HG02885 (cell line): ENCODE data around the gene TMEM94.

Experiments used
- ATAC-seq: cut with Tn5 transposase; IDR thresholded peaks from one replicate; pipeline ENCODE4 v1.9.1; 2021; ENCODE audit warnings: mild to moderate bottlenecking; ENCODE audit not compliant: unreplicated experiment, poor library complexity

The TMEM94 gene

DNA sequence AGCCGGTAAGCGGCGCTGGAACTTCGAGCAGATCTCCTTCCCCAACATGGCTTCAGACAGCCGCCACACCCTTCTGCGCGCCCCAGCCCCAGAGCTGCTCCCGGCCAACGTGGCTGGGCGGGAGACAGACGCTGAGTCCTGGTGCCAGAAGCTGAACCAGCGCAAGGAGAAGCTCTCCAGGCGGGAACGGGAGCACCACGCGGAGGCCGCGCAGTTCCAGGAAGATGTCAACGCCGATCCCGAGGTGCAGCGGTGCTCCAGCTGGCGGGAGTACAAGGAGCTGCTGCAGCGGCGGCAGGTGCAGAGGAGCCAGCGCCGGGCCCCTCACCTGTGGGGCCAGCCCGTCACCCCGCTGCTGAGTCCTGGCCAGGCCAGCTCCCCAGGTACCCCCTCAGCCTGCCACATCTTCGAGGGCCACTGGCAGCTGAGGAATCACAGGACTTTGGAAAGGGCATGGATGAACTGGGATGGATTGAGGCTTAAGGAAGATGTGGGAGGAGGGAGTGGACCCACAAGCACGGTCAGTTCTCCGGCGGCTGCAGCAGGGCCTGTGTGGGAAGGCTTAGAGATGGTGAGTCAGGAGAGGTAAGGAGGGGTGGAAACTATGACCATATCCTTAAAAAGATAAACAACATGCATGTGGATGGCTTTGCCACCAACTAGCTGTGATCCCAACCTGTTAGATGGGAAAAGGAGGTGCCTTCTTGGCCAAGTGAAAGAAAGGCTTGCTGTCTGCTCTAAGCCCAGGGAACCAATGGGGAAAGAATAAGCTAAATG lies 65.7 kb downstream of the TMEM94 start:
- ATAC-seq: no peak

DNA sequence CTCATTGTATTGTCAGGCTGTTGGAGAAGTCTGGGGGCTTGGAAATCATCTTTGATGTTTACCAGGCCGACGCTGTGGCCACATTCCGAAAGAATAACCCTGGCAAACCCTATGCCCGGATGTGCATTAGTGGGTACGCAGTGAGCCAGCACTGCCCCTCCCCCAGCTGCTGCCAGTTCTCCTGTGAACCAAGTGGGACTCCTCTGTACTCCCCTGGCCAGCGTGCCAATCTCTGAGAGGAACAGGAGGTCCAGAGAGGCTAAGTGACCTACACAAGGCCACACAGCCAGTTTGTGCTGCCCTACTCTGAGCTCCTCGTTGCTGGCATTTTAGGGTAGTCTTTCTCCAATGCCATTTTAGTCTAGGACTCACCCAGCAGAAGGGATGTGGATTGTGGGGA lies 67.2 kb downstream of the TMEM94 start:
- no peak for ATAC-seq

DNA sequence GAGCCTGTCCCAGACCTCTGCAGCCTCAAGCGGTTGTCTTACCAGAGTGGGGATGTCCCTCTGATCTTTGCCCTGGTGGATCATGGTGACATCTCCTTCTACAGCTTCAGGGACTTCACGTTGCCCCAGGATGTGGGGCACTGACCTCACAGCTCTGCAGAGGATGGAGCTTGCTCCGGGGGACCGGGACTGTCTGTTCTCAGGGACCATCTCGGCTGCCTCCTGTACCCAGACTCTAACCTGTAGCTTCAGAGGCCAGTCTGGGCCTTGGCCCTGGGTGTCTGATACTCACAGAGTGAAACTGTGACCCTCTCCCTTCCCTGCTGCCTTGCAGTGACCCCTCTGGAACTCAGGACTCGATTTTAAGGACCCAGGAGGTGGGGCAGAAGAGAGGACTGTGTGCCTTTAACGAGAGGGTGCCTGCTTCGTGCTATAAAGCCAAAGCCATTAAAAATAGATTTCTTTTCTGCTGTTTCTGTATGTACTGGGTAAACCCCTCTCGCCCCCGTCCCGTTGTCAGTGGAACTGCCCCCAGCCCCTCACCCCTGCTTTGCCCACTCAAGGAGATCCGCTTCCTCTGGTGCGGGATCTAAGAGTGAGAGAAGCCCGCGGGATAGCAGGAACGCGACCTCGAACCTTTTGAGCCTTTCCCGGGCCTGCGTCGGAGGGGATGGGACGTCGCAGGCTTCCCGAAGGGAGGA lies 68.0 kb downstream of the TMEM94 start:
- ATAC-seq: no peak

DNA sequence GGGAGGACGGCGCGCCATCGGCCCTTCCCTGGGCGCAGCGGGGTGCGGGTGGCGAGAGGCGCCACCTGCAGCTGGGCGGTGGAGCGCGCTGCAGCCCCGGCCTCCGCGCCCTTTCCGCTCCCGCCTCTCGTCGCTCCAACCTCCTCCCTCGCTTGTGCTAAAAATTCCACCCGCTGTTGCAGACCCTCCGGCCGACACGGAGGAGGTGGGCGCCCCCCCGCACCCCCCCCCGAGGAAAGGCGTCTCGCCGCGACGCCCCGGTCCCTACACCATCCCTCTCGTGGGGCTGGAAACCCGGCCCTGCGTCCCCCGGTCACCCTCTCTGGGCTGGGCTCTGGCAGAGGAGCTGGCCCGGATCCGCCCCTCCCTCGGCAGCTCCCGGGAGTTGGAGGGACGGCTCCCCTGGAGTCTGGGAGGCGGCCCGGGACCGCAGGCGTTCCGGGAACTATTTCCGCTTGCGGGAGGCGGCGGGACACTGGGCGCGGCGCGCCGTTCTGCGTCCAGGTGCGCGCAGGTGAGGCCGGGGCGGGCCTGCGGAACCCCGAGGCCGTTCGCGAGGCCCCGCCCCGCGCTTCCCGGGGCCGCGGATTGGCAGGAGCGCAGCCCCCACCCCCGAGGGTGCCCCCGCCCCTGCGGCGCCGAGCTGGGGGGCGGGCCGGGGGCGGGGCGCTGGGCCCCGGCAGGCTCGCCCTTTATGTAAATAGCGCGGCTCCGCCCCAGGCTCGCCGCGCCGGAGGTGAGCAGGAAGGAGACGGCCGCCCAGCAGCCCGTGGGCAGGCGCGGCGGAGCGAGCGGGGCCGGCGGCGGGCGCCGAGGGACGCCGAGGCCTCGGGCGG lies 68.8 kb downstream of the TMEM94 start, which contains the start of gene LLGL2:
Gene LLGL2 (plus strand): TSS at position 728 of the 836 bp plus-strand sequence. CDS start 17,730 bp downstream, outside the sequence.
- ATAC-seq: peak; percentile 79

DNA sequence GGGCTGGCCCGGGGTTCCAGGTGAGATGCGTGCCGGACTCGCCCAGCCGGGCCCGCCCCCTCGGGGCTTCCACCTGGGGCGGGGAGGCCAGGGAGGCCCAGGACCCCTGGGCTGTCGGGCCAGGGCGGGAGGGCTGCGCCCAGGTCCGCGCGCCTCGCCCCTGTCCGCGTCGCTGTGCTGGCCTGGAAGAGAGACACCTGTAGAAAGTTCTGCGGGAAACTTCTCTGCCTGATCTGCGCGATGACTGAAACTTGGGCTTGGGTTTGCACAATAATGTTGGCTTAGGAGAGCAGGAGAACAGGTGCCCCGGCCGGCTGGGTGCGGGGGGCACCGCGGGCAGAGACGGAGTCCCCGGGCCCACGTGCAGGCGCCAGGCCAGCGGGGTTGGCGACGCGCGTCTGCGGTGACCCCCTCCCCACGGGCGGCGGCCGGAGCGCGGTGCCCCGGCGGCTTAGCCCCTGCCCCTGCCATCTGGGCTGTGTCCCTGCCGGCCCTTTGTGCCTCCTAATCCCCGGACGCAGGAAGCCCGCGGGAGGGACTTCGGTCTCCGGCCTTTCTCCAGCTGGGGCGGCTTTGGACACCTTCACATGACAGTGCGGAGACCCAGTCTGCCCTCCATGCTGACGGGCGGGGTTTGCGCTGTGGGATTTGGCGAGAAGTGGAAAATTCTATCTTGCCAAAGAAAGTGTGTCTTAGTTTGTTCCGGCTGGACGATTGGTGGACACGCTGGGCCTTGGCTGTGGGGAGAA lies 69.5 kb downstream of the TMEM94 start:
- ATAC-seq: peak; percentile 7

DNA sequence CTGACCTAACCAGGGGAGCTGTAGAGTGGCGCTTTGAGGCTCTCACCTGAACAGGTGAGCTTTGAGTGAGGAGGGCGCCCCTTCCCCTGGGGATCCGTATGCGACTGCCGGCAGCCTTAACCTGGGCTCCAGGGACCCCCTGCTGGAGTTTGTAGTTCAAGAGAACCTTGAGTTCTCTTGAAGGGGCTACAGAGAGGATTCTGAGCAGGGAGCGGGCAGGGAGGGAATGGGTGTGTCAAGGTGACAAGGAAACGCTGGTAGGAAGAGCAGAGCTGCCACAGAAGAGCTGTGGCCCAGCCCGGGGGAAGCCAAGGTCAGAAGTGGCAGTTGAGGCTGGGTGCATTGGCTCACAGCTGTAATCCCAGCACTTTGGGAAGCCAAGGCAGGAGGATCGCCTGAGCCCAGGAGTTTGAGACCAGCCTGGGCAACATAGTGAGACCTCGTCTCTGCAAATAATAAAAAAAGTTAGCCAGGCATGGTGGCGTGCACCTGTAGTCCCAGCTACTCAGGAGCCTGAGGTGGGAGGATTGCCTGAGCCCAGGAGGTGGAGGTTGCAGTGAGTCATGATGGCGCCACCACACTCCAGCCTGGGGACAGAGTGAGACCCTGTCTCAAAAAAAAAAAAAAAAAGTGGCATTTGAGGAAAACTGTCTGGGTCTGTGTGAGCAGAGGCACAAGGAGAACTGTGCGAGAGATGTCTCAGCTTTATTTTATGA lies 70.3 kb downstream of the TMEM94 start:
- ATAC-seq: no peak

DNA sequence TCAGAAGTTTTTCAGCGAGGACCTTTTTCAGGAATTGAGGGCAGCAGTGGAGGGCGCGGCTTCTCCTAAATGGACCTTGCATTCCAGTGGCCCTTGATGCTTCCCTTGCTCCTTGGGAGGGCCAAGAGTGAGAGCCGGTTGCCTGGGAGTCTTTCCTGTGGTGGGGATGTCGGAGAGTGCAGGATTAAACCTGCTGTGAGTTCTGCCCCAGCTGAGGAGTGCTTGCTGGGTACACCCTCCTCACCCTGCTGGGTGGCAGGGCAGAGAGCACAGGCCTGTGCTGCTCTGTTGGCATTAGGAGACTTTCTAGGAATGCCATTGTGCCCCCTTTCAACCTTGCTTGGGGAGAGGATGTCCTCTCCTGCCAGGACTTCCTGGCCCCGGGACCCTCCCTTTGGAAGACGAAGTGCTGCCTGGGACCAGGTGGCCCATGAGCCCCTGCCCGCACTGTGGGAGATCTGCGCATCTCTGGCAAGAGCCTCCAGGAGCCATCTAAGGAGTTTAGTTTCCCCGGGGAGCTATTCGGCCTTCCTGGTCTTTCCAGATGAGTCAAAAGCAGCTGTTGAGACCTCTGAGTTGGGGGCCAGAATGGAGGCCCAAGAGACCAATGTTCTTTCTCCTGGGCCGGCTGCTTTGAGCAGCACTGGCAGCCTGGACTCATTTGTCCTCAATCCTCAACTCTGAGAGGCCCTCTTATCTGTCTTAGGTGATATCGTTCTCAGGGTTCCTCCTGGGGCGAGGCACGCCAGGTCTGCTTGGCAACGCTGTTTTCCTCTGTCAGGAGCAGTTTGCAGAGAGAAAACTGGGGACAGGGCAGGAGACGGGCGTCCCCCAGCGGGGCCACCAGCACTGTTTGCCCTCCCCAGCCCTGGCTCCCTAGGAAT lies 74.6 kb downstream of the TMEM94 start:
- ATAC-seq: no peak

DNA sequence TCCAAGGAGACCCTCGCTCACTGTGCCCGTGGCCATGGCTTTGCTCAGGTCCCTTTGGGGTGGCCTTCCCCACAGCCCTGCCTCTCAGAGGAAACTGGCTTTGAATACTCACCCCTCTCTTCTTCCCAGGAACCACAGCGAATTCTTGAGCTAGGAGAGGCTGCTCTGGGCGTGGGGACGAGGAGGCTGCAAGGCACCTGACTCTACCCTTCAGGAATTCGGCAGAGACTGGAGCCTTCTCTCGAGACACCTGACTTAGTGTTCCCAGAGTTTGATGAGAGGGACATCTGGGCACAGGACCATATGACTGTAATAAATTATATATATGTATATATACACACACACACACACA lies 75.3 kb downstream of the TMEM94 start:
- no peak for ATAC-seq

DNA sequence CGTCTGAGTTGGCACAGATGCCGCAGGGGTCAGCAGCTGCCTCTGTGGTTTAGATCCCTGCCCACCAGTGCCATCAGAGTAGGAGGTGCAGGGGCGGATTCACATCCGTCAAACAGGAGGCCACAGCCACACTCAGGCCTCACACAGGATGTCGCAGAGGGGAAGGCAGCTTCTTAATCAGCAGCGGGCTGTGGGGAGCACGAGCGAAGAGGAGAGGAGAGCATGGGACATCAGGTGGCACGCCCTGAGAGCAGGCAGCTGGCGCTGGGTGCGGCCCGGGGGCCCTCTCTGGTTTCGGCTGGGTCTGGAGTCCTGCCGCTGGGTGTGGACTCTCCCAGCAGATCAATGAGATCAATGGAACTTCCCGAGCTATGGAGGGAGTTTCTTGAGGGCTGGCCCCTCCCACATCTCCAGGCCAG lies 78.7 kb downstream of the TMEM94 start:
- no peak for ATAC-seq

DNA sequence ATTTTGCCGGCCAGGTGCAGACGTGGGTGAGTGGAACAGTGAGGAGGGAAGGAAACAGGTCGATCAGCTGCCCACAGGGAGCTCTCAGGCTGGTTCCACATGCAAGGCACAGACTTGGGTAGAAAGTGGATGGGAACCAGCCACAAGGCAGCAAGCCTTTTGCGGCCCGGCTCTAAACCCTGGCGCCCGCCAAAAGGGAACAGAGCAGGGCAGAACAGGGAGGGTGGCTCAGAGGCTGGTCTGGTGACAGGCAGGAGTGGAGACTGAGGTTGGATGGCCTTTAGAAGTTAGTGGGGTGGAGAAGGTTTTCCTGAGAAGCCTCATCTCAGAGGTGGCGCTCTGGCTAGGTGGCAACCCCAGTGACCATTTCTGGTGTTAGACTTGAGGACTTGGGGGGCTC lies 79.4 kb downstream of the TMEM94 start:
- no peak for ATAC-seq

DNA sequence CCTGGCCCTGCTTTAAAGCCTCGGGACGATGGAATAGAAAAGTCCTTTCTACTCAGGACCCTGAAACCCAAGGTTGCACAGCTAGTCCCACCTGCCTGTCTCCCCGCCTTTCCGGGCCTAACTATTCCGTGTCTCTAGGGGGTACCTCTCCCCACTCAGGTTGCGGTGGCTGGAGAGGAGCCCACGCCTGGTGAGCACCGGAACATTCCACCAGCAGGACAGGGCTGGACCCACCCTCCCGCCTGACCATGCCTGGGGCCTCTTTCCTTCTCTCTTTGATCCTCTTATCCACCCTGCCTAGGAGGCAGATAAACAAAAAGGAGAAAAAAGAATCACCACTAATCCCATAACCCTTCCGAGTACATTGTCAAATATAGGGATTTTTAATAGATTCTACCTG lies 79.9 kb downstream of the TMEM94 start:
- no peak for ATAC-seq

DNA sequence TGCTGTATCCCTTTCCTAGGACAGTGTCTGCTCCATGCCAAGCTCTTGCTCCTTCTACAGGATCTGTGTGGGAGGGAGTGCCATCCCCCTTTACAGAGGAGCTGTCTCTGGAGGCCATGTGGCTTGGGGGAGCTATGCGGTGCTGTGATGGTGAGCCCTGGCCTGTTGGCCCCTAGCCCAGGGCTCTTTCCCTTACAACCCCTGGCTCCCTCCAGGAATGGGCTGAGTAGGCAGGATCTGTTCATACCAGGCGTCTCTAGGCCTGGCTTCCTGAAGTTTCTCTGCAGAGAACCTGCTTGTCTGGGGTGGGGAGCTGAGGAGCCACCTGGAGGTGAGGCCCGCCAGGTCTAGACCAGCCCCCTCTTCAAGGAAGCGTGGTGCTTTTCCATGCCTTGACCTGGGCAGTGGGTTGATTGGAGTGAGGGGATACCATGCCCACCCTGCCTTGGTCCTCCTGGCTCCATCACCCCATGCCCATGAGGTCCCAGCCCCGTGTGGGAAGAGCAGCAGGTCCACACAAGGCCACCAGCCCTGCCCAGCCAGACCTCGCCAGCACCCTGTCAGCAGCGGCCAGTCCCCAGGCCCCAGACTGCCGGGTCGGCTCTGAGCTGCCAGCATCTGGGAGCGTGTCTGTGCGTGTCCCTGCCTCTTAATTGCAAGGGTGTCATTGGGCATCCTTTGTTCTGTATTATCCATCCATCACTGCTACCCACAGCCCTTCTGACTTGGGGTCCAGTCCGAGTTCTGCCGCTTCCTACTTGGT lies 83.7 kb downstream of the TMEM94 start:
- ATAC-seq: no peak

DNA sequence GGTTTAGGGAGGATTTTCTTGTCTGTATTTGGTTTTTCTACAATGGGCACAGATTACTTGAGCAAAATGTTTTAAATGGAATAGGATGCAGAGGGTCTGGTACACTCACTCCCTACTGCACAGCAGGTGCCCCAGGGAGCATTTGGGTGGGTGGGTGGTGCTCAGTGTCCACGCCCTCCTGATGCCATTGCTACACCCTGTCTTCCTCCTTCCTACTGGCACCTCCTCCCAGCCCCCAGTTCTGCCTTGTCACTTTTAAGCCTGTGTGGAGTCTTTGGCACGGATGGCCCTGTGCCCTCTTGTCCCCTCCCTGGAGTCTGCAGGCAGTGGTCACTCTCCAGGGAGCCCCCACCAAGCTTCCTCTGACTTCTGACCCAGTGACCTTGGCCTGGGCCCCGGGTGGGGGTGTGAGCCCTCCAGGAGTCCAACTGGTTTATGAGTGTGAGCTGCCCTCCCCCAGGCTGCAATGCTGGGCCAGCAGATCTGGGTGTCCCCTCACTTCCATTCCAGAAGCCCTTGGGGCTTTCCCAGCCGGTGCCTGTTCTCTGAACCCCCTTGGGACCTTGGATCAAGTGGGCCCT lies 84.6 kb downstream of the TMEM94 start:
- no peak for ATAC-seq

DNA sequence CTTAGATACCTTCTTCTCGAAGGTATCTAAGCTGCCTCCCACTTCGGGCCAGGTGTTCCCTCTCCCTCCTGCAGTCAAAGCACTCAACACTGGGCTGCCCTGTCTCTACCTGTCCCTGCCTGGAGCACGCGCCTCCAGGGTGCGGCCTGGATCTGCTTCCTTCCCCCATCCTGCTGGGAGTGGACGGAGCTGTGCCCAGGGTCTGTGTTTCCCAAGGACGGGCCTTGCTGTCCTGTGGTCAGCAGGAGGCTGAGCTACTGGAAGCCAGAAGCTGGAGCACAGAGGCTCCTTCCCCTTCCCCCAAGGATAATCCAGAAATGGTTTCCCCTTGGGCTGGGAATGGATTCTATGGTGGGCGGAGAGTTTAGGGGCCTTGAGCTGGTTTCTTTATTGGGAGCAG lies 85.8 kb downstream of the TMEM94 start:
- no peak for ATAC-seq

DNA sequence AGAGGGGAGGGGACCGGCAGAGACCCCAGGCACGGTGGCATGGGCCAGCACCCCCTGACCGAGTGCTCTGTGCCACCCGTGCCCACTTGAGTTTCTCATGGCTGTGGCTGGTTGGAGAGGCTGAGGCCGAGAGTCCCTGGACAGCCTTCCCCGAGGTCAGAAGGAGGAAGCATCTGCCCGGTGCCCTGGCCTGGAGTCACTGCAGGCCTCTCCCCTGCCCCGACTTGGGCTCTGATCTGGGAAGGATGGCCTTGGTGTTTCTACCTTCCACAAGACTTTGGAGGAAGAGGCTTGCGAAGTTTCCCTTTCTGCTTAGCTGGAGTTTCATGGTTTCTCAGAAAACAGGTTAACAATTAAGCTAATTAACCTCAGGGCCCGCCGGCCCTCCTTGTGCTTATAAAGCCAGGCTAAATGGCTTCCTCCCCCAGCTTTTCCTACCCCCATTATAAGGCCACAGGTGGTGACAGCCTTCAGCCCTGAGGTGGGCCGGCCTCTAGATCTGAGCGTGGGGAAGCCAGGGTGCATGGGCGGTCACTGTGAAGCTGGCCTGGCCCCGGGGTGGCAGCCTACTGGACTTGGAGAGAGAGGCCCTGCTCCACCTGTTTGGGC lies 86.4 kb downstream of the TMEM94 start:
- no peak for ATAC-seq

DNA sequence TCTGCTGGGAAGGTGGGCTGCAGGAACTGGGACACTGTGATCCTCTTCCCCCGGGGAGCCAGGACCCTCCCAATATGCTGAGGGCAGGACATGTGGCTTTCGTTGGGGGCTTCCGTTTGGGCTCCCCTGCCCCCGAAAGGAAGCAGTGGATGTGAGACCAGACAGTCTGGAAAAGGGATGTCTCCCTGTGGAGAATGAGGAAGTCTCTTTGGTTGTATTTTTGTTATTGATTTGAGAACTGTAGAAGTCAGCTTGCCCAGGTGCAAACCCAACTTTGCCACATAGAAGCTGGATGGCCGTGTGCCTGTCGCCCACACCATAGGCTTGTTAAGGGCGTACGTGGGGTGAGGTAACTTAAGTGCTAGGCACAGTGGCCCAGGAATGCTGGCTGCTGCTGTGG lies 87.8 kb downstream of the TMEM94 start:
- ATAC-seq: no peak

DNA sequence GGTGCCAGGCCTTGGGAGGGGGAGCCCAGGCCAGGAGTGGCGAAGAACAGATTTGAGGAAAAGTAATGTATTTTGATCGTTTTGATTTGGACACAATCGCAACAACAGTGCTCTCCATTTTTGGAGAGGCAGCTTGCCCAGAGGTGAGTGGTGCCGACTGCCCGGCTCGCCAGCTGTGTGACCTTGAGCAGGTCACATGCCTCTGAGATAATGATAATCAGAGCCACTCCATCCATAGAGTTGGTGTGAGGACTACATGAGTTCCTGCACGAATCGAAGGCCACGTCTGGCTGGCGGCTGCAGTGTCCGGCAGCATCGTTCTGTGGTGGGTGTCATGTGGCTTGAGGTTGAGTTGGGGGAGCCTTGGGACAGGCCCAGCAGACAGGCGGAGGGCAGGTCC lies 89.7 kb downstream of the TMEM94 start:
- no peak for ATAC-seq
